H1 (cell line): ENCODE measurements around the gene MAP1B. TPM values are rescaled to one million over a fixed set of nuclear protein-coding genes. Genes with fewer than 3 reads are reported as not detected.

Source experiments
- CTCF ChIA-PET: fragments of 300-600 bp; sonication (Branson Sonifier 250); formaldehyde crosslinking; loops from one replicate; lab custom pipeline; 2021; ENCODE audit not compliant: partially characterized antibody; lab: Charles Lee
- POLR2A ChIA-PET: fragments of 300-600 bp; sonication (Branson Sonifier 250); formaldehyde crosslinking; loops from one replicate; lab custom pipeline; 2021; ENCODE audit warnings: inconsistent platforms; ENCODE audit not compliant: partially characterized antibody; lab: Charles Lee
- DNase-seq, 2 experiments: peaks; one replicate each; pipeline versions ENCODE4 v3.0.0 to v3.0.0-alpha.2; 2010 to 2022; ENCODE audit warnings: low spot score in 2 of 2, low read depth in 1 of 2, mixed read lengths in 1 of 2
- FAIRE-seq: peaks from 2 replicates; lab custom pipeline; 2011; peaks lifted over from hg19 to GRCh38; lab: Jason Lieb, UNC
- H2AFZ ChIP-seq: 2 replicates; pipeline ENCODE4 v1.8.1; 2012; ENCODE audit warnings: low read length, inconsistent platforms
- H2AK5ac ChIP-seq: 2 replicates; pipeline ENCODE4 v1.6.1; 2013; ENCODE audit warnings: low read depth, low read length
- H2BK120ac ChIP-seq: replicated peaks from 2 replicates; pipeline ENCODE3; 2013; ENCODE audit warnings: low read depth, low read length, inconsistent platforms
- H2BK12ac ChIP-seq: 2 replicates; pipeline ENCODE4 v1.6.1; 2013; ENCODE audit warnings: low read depth, low read length
- H2BK15ac ChIP-seq: 2 replicates; pipeline ENCODE4 v1.6.1; 2013; ENCODE audit warnings: low read length
- H2BK20ac ChIP-seq: 2 replicates; pipeline ENCODE4 v1.6.1; 2013; ENCODE audit warnings: low read length
- H2BK5ac ChIP-seq: 2 replicates; pipeline ENCODE4 v1.6.1; 2013; ENCODE audit warnings: low read depth, low read length
- H3K14ac ChIP-seq: 2 replicates; pipeline ENCODE4 v1.6.1; 2013; ENCODE audit warnings: inconsistent platforms; ENCODE audit not compliant: insufficient read length
- H3K18ac ChIP-seq: 2 replicates; pipeline ENCODE4 v1.6.1; 2013; ENCODE audit warnings: low read length; ENCODE audit errors: extremely low read depth
- H3K23ac ChIP-seq: 2 replicates; pipeline ENCODE4 v1.6.1; 2013; ENCODE audit warnings: inconsistent platforms; ENCODE audit not compliant: insufficient read length
- H3K23me2 ChIP-seq: 2 replicates; pipeline ENCODE4 v1.6.1; 2013; ENCODE audit warnings: low read depth, low read length
- H3K27ac ChIP-seq: 2 replicates; pipeline ENCODE4 v1.6.1; 2011; ENCODE audit warnings: low read depth, low read length, inconsistent platforms
- H3K27me3 ChIP-seq, 4 experiments: replicated peaks in 1 of 4; 1 replicate in 1 of 4; 2 replicates in 3 of 4; pipeline versions ENCODE4 v1.6.1 to v1.8.1; 2011 to 2013; ENCODE audit warnings: low read length in 3 of 4, mild to moderate bottlenecking in 3 of 4, inconsistent platforms in 2 of 4, mixed read lengths in 2 of 4, moderate library complexity in 1 of 4; ENCODE audit not compliant: control insufficient read depth in 3 of 4, insufficient read depth in 3 of 4; ENCODE audit errors: extremely low read depth in 1 of 4
- H3K36me3 ChIP-seq, 4 experiments: 2 replicates each; pipeline versions ENCODE4 v1.6.1 to v1.8.1; 2011 to 2013; ENCODE audit warnings: mild to moderate bottlenecking in 4 of 4, low read length in 3 of 4, moderate library complexity in 2 of 4, control low read depth in 1 of 4, inconsistent platforms in 1 of 4; ENCODE audit not compliant: insufficient read depth in 4 of 4, control insufficient read depth in 2 of 4
- H3K4ac ChIP-seq: replicated peaks from 2 replicates; pipeline ENCODE3; 2013; ENCODE audit warnings: low read length, low read depth, mixed read lengths, inconsistent platforms; ENCODE audit not compliant: insufficient read length
- H3K4me1 ChIP-seq, 4 experiments: replicated peaks in 1 of 4; 1 replicate in 1 of 4; 2 replicates in 3 of 4; pipeline versions ENCODE4 v1.6.1 to v1.8.1; 2011 to 2013; ENCODE audit warnings: low read length in 3 of 4, inconsistent platforms in 2 of 4, mixed read lengths in 1 of 4; ENCODE audit not compliant: insufficient read depth in 4 of 4, control insufficient read depth in 3 of 4
- H3K4me2 ChIP-seq, 2 experiments: 2 replicates each; pipeline versions ENCODE4 v1.6.1 to v1.8.1; 2011 to 2013; ENCODE audit warnings: low read depth in 2 of 2, low read length in 2 of 2, control low read depth in 1 of 2, inconsistent platforms in 1 of 2, mild to moderate bottlenecking in 1 of 2; ENCODE audit not compliant: insufficient read depth in 1 of 2
- H3K4me3 ChIP-seq, 4 experiments: fragments of 200-600, 300-600 bp in 1 of 4; sonication (generic), shearing (Covaris generic), sonication (Bioruptor Twin) in 1 of 4; 2 replicates each; pipeline versions ENCODE4 v1.5.1 to v1.8.1; 2011 to 2016; ENCODE audit warnings: low read length in 4 of 4, low read depth in 3 of 4, control low read depth in 2 of 4, inconsistent platforms in 2 of 4, mild to moderate bottlenecking in 2 of 4, mixed read lengths in 1 of 4, moderate library complexity in 1 of 4; ENCODE audit not compliant: insufficient read depth in 2 of 4; ENCODE audit errors: extremely low read depth in 1 of 4
- H3K56ac ChIP-seq: replicated peaks from 2 replicates; pipeline ENCODE3; 2013; ENCODE audit warnings: low read depth, mild to moderate bottlenecking, mixed read lengths, low read length, inconsistent platforms; ENCODE audit not compliant: insufficient read length
- H3K79me1 ChIP-seq: 2 replicates; pipeline ENCODE4 v1.6.1; 2013; ENCODE audit warnings: low read depth, low read length, control low read depth
- H3K79me2 ChIP-seq, 2 experiments: 2 replicates each; pipeline versions ENCODE4 v1.6.1 to v1.8.1; 2012 to 2013; ENCODE audit warnings: low read length in 2 of 2, mild to moderate bottlenecking in 2 of 2, inconsistent platforms in 1 of 2; ENCODE audit not compliant: insufficient read depth in 2 of 2, control insufficient read depth in 1 of 2
- H3K9ac ChIP-seq, 4 experiments: replicated peaks in 1 of 4; 1 replicate in 1 of 4; 2 replicates in 3 of 4; pipeline versions ENCODE4 v1.6.1 to v1.8.1; 2011 to 2013; ENCODE audit warnings: low read depth in 3 of 4, low read length in 3 of 4, control low read depth in 2 of 4, mild to moderate bottlenecking in 2 of 4, moderate library complexity in 2 of 4, inconsistent platforms in 1 of 4; ENCODE audit errors: extremely low read depth in 1 of 4
- H3K9me3 ChIP-seq, 2 experiments: 2 replicates each; pipeline versions ENCODE4 v1.6.1 to v1.8.1; 2012 to 2013; ENCODE audit warnings: mild to moderate bottlenecking in 2 of 2, moderate library complexity in 2 of 2, control low read depth in 1 of 2, inconsistent platforms in 1 of 2, low read depth in 1 of 2, low read length in 1 of 2, mixed read lengths in 1 of 2; ENCODE audit not compliant: insufficient read depth in 2 of 2
- H4K20me1 ChIP-seq, 2 experiments: replicated peaks in 1 of 2; 2 replicates each; pipeline versions ENCODE3 to v1.8.1; 2011 to 2013; ENCODE audit warnings: inconsistent platforms in 2 of 2, low read length in 2 of 2, mild to moderate bottlenecking in 1 of 2; ENCODE audit not compliant: insufficient read depth in 2 of 2, control insufficient read depth in 1 of 2
- H4K5ac ChIP-seq: 2 replicates; pipeline ENCODE4 v1.6.1; 2013; ENCODE audit warnings: low read length, low read depth, mixed read lengths, inconsistent platforms; ENCODE audit not compliant: insufficient read length
- H4K8ac ChIP-seq: 2 replicates; pipeline ENCODE4 v1.8.0; 2013; ENCODE audit warnings: mild to moderate bottlenecking, moderate library complexity, low read length, inconsistent platforms; ENCODE audit not compliant: insufficient read depth; ENCODE audit errors: extremely low read depth
- H4K91ac ChIP-seq: replicated peaks from 2 replicates; pipeline ENCODE3; 2013; ENCODE audit warnings: low read length, mixed read lengths, inconsistent platforms; ENCODE audit not compliant: insufficient read length
- POLR2A ChIP-seq, 2 experiments: IDR thresholded peaks; 1 replicate in 1 of 2; 2 replicates in 1 of 2; pipeline ENCODE4 v1.6.1; 2011; ENCODE audit warnings: low read depth in 2 of 2, low read length in 2 of 2, mild to moderate bottlenecking in 2 of 2; ENCODE audit errors: control extremely low read depth in 1 of 2
- WGBS, 2 experiments: shearing (Covaris generic) in 1 of 2; methylation state at CpG; one replicate each; pipeline versions ENCODE4 v1.1.6 to v1.1.7; 2013 to 2015; ENCODE audit warnings: low lambda C conversion rate in 2 of 2, mixed read lengths in 2 of 2, inconsistent platforms in 1 of 2, low coverage in 1 of 2, missing lambda C conversion rate in 1 of 2; ENCODE audit not compliant: insufficient replicate concordance in 2 of 2, insufficient coverage in 1 of 2, insufficient read length in 1 of 2; ENCODE audit errors: extremely low coverage in 1 of 2, missing lambda C conversion rate in 1 of 2; 5-methylcytosine and 5-hydroxymethylcytosine counted together
- polyA plus RNA-seq, 7 experiments: library from polyadenylated mRNA; depleted of rRNA in 3 of 7; stranded (reverse) in 5 of 7; unstranded in 2 of 7; fragments of >200 nt in 5 of 7; fragments of 200-250 nt in 2 of 7; gene quantifications; 1 replicate in 5 of 7; 2 replicates in 1 of 7; 4 replicates in 1 of 7; pipeline versions ENCODE4 v1.2.1 to v1.2.3, GENCODE V29; 2011 to 2013; ENCODE audit warnings: missing spikeins in 2 of 7, mixed read lengths in 2 of 7
- total RNA-seq: library from RNA; stranded (reverse); fragmentation: NEBNext Ultra II Directional; extraction: Animal tissue kit (Norgen Biotek cat#: 25700); gene quantifications from 2 replicates; pipeline ENCODE4 v1.2.1, GENCODE V29; 2021
- TF ChIP-seq, protein P1 (sequence below): IDR thresholded peaks from 2 replicates; pipeline ENCODE4 v1.6.1; 2012; ENCODE audit warnings: low read length, inconsistent platforms
- TF ChIP-seq, protein P2 (sequence below), 3 experiments: IDR thresholded peaks; 1 replicate in 2 of 3; 2 replicates in 1 of 3; pipeline versions ENCODE4 v1.5.1 to v1.6.1; 2011; ENCODE audit warnings: low read length in 3 of 3, mild to moderate bottlenecking in 3 of 3, inconsistent platforms in 2 of 3, low read depth in 1 of 3, moderate library complexity in 1 of 3; ENCODE audit not compliant: insufficient read depth in 1 of 3; ENCODE audit errors: control extremely low read depth in 1 of 3

MAP1B gene
- total and polyA plus RNA-seq, 2 of the 8 experiments (the other 6 are each of a cell fraction or from before 2014, with no cell fraction given) = 24.5 to 120 TPM

DNA sequence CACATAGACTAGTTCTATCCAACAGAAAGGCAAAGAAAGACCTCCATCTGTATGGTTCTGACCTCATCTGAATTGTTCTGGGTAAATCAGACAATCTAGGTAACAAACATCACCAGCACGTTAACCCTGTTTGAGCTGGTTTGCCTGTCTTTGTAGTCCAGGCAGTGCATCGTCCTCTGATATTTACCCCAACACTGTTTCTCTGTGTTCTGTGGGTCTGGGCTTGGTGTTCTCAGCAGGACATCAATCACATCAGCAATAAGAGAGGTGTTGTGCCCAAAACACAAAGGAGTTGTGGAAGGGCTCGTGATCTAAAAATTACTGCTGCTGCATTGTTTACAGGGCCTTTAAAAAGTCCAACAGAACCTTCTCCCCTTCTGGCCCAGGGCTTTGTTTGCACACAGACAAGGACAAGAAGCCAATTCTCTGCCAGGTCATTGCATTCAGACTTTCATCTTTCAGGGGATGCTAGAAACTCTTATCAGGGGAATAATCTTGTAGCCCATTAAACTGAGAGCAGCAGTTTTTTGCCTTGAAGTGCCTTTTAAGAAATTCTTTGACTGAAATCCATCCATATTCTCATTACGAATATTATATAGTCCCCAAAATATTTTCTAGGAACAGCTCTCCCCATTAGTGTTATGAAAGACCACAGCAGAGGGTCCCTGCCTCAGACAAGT, 30.5 kb upstream of the MAP1B start:
- no peak overlapping the region for H3K23ac ChIP-seq
- no peak overlapping the region for H3K9ac ChIP-seq
- H2BK20ac ChIP-seq = no peak overlapping the region
- H3K4ac ChIP-seq = no peak overlapping the region
- CTCF ChIA-PET = interaction anchor here (1.0 to 2.4 kb wide), 3 partner anchors 9 to 22 kb away, joined by 3 to 6 read pairs (median 5); no protein-coding TSS in a partner anchor
- no peak overlapping the region for H4K91ac ChIP-seq
- H3K4me2 ChIP-seq = no peak overlapping the region
- H3K36me3 ChIP-seq = no peaks in the 10 kb centered on the region
- H3K14ac ChIP-seq = no peak overlapping the region
- no peak overlapping the region for H2AK5ac ChIP-seq
- H3K27me3 ChIP-seq = no peaks in the 10 kb centered on the region
- H3K23me2 ChIP-seq = no peaks in the 10 kb centered on the region
- POLR2A ChIA-PET = interaction anchor here (1.9 to 2.2 kb wide), 2 partner anchors 10 to 31 kb away, joined by 4 to 8 read pairs; partner anchors contain the start of gene MAP1B
- no peak overlapping the region for H2BK15ac ChIP-seq
- H3K79me2 ChIP-seq = no peaks in the 10 kb centered on the region
- no peak overlapping the region for H3K56ac ChIP-seq
- no peaks in the 10 kb centered on the region for H3K79me1 ChIP-seq
- no peak for DNase-seq
- peaks cover 0 to 2% (median under 1%) of the 10 kb centered on the region in 4 experiments; a peak in 2 of 7 replicates for H3K4me1 ChIP-seq
- H3K27ac ChIP-seq = no peak overlapping the region
- no peak overlapping the region for H3K18ac ChIP-seq
- FAIRE-seq = no peak
- 73% methylated on average over 4 of the region's 4 CpGs; no CpG with 5 or more reads in 1 of the 2 experiments for WGBS, 2 experiments
- no peak overlapping the region for H4K8ac ChIP-seq
- no peak overlapping the region for H2BK12ac ChIP-seq
- peak overlapping the region; percentile 56 for H2AFZ ChIP-seq
- no peak overlapping the region for H3K4me3 ChIP-seq
- H4K5ac ChIP-seq = no peak overlapping the region
- H3K9me3 ChIP-seq = no peaks in the 10 kb centered on the region
- H2BK120ac ChIP-seq = no peak overlapping the region
- no peak for TF ChIP-seq POLR2A (IDR thresholded peaks at IDR 0.05; ENCODE audit: control extremely low read depth in 1 of 2, low read depth in 2 of 2, low read length in 2 of 2)
- TF ChIP-seq, protein P1, sequence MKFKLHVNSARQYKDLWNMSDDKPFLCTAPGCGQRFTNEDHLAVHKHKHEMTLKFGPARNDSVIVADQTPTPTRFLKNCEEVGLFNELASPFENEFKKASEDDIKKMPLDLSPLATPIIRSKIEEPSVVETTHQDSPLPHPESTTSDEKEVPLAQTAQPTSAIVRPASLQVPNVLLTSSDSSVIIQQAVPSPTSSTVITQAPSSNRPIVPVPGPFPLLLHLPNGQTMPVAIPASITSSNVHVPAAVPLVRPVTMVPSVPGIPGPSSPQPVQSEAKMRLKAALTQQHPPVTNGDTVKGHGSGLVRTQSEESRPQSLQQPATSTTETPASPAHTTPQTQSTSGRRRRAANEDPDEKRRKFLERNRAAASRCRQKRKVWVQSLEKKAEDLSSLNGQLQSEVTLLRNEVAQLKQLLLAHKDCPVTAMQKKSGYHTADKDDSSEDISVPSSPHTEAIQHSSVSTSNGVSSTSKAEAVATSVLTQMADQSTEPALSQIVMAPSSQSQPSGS = no peak
- TF ChIP-seq, protein P2, sequence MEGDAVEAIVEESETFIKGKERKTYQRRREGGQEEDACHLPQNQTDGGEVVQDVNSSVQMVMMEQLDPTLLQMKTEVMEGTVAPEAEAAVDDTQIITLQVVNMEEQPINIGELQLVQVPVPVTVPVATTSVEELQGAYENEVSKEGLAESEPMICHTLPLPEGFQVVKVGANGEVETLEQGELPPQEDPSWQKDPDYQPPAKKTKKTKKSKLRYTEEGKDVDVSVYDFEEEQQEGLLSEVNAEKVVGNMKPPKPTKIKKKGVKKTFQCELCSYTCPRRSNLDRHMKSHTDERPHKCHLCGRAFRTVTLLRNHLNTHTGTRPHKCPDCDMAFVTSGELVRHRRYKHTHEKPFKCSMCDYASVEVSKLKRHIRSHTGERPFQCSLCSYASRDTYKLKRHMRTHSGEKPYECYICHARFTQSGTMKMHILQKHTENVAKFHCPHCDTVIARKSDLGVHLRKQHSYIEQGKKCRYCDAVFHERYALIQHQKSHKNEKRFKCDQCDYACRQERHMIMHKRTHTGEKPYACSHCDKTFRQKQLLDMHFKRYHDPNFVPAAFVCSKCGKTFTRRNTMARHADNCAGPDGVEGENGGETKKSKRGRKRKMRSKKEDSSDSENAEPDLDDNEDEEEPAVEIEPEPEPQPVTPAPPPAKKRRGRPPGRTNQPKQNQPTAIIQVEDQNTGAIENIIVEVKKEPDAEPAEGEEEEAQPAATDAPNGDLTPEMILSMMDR (IDR thresholded peaks at IDR 0.05; ENCODE audit: control extremely low read depth in 1 of 3, insufficient read depth in 1 of 3, low read depth in 1 of 3, low read length in 3 of 3) = no peak
- no peak overlapping the region for H2BK5ac ChIP-seq
- no peaks in the 10 kb centered on the region for H4K20me1 ChIP-seq
